H9 (cell line): Measurements from ENCODE around the gene CMYA5. TPM values are rescaled to one million over a fixed set of nuclear protein-coding genes. Genes with fewer than 3 reads are reported as not detected.

Experiments
- DNase-seq: peaks from one replicate; pipeline ENCODE4 v3.0.0-alpha.2; 2017
- H2AFZ ChIP-seq: one replicate; pipeline ENCODE4 v1.6.1; 2013; ENCODE audit warnings: mild to moderate bottlenecking, low read length, control low read depth, moderate library complexity
- H2AK5ac ChIP-seq: 2 replicates; pipeline ENCODE4 v1.6.1; 2013; ENCODE audit warnings: low read length, control low read depth, mixed read lengths; ENCODE audit not compliant: insufficient read length
- H2BK120ac ChIP-seq: one replicate; pipeline ENCODE4 v1.6.1; 2013; ENCODE audit warnings: low read depth, mild to moderate bottlenecking, low read length, control low read depth, inconsistent platforms; ENCODE audit not compliant: poor library complexity, severe bottlenecking
- H2BK12ac ChIP-seq: 2 replicates; pipeline ENCODE4 v1.6.1; 2013; ENCODE audit warnings: low read length, control low read depth, mixed read lengths, low read depth; ENCODE audit not compliant: insufficient read length
- H2BK15ac ChIP-seq: 2 replicates; pipeline ENCODE4 v1.6.1; 2013; ENCODE audit warnings: low read depth, low read length, control low read depth
- H2BK20ac ChIP-seq: one replicate; pipeline ENCODE4 v1.6.1; 2013; ENCODE audit warnings: low read depth, mild to moderate bottlenecking, low read length, control low read depth, inconsistent platforms; ENCODE audit not compliant: poor library complexity, severe bottlenecking
- H2BK5ac ChIP-seq: 2 replicates; pipeline ENCODE4 v1.6.1; 2013; ENCODE audit warnings: low read length, control low read depth, mixed read lengths; ENCODE audit not compliant: insufficient read length
- H3K14ac ChIP-seq: 2 replicates; pipeline ENCODE4 v1.6.1; 2013; ENCODE audit warnings: low read length, control low read depth; ENCODE audit not compliant: insufficient read depth
- H3K18ac ChIP-seq: 2 replicates; pipeline ENCODE4 v1.6.1; 2013; ENCODE audit warnings: low read depth, mild to moderate bottlenecking, mixed read lengths, low read length, control low read depth; ENCODE audit not compliant: insufficient read length
- H3K23ac ChIP-seq: 2 replicates; pipeline ENCODE4 v1.6.1; 2013; ENCODE audit warnings: low read length, control low read depth, mixed read lengths, low read depth; ENCODE audit not compliant: insufficient read length
- H3K23me2 ChIP-seq: 2 replicates; pipeline ENCODE4 v1.6.1; 2013; ENCODE audit warnings: low read depth, mild to moderate bottlenecking, mixed read lengths, low read length, control low read depth; ENCODE audit not compliant: insufficient read length, poor library complexity, severe bottlenecking
- H3K27ac ChIP-seq: 2 replicates; pipeline ENCODE4 v1.5.1; 2013; ENCODE audit warnings: low read length, control low read depth, mixed read lengths, low read depth; ENCODE audit not compliant: insufficient read length
- H3K27me3 ChIP-seq: 2 replicates; pipeline ENCODE4 v1.6.1; 2013; ENCODE audit warnings: low read length, control low read depth, inconsistent platforms; ENCODE audit not compliant: insufficient read depth
- H3K4ac ChIP-seq: 2 replicates; pipeline ENCODE4 v1.6.1; 2013; ENCODE audit warnings: low read depth, mild to moderate bottlenecking, control low read depth, inconsistent platforms, low read length, moderate library complexity
- H3K4me1 ChIP-seq: 2 replicates; pipeline ENCODE4 v1.6.1; 2013; ENCODE audit warnings: low read length, control low read depth, inconsistent platforms; ENCODE audit not compliant: insufficient read depth
- H3K4me2 ChIP-seq: 2 replicates; pipeline ENCODE4 v1.6.1; 2013; ENCODE audit warnings: low read length, control low read depth, mixed read lengths; ENCODE audit not compliant: insufficient read length, insufficient read depth
- H3K56ac ChIP-seq: 2 replicates; pipeline ENCODE4 v1.6.1; 2013; ENCODE audit warnings: low read depth, mild to moderate bottlenecking, mixed read lengths, low read length, control low read depth; ENCODE audit not compliant: insufficient read length
- H3K79me1 ChIP-seq: 2 replicates; pipeline ENCODE4 v1.6.1; 2013; ENCODE audit warnings: low read depth, mild to moderate bottlenecking, moderate library complexity, low read length, control low read depth, inconsistent platforms; ENCODE audit not compliant: insufficient read depth, poor library complexity, severe bottlenecking
- H3K79me2 ChIP-seq: 2 replicates; pipeline ENCODE4 v1.6.1; 2013; ENCODE audit warnings: low read length, control low read depth, inconsistent platforms; ENCODE audit not compliant: insufficient read depth
- H3K9ac ChIP-seq: 2 replicates; pipeline ENCODE4 v1.6.1; 2013; ENCODE audit warnings: low read length, control low read depth, mixed read lengths; ENCODE audit not compliant: insufficient read length; ENCODE audit errors: extremely low read depth
- H3K9me3 ChIP-seq: one replicate; pipeline ENCODE4 v1.6.1; 2013; ENCODE audit warnings: low read depth, low read length, inconsistent platforms; ENCODE audit not compliant: control insufficient read depth
- H3T11ph ChIP-seq: one replicate; pipeline ENCODE4 v1.6.1; 2013; ENCODE audit warnings: mild to moderate bottlenecking, low read length, control low read depth, inconsistent platforms
- H4K20me1 ChIP-seq: one replicate; pipeline ENCODE4 v1.6.1; 2013; ENCODE audit not compliant: control insufficient read depth, insufficient read length, insufficient read depth
- H4K5ac ChIP-seq: 2 replicates; pipeline ENCODE4 v1.6.1; 2013; ENCODE audit warnings: low read depth, mild to moderate bottlenecking, mixed read lengths, low read length, control low read depth; ENCODE audit not compliant: insufficient read length
- H4K8ac ChIP-seq: replicated peaks from 2 replicates; pipeline ENCODE4 v1.6.1; 2013; ENCODE audit warnings: low read length, control low read depth, mixed read lengths, low read depth; ENCODE audit not compliant: insufficient read length
- H4K91ac ChIP-seq: 2 replicates; pipeline ENCODE4 v1.6.1; 2013; ENCODE audit warnings: low read depth, mild to moderate bottlenecking, moderate library complexity, mixed read lengths, low read length, control low read depth; ENCODE audit not compliant: insufficient read length
- H3K27ac Mint-ChIP-seq, 3 experiments: 2 replicates in 2 of 3; 3 replicates in 1 of 3; pipeline ENCODE4 v1.8.0; 2020 to 2021; ENCODE audit warnings: mixed read lengths in 3 of 3, mild to moderate bottlenecking in 1 of 3, moderate library complexity in 1 of 3
- H3K27me3 Mint-ChIP-seq: 2 replicates; pipeline ENCODE4 v1.8.0; 2021; ENCODE audit warnings: low read depth, mild to moderate bottlenecking, moderate library complexity, mixed read lengths
- H3K36me3 Mint-ChIP-seq, 3 experiments: 2 replicates in 2 of 3; 3 replicates in 1 of 3; pipeline ENCODE4 v1.8.0; 2020 to 2021; ENCODE audit warnings: low read depth in 3 of 3, mixed read lengths in 3 of 3; ENCODE audit not compliant: insufficient read depth in 1 of 3
- H3K4me1 Mint-ChIP-seq, 2 experiments: 2 replicates each; pipeline ENCODE4 v1.8.0; 2020; ENCODE audit warnings: mixed read lengths in 2 of 2
- H3K4me3 Mint-ChIP-seq, 2 experiments: 2 replicates in 1 of 2; 3 replicates in 1 of 2; pipeline ENCODE4 v1.8.0; 2020 to 2021; ENCODE audit warnings: mild to moderate bottlenecking in 2 of 2, mixed read lengths in 2 of 2, moderate library complexity in 1 of 2
- H3K9me3 Mint-ChIP-seq, 2 experiments: 2 replicates in 1 of 2; 3 replicates in 1 of 2; pipeline ENCODE4 v1.8.0; 2020; ENCODE audit warnings: mild to moderate bottlenecking in 2 of 2, mixed read lengths in 2 of 2, moderate library complexity in 1 of 2
- CTCF ChIP-seq: fragments of 200-600 bp; sonication (generic); conservative IDR thresholded peaks from 3 replicates; pipeline ENCODE4 v1.8.0; 2021; ENCODE audit warnings: antibody characterized with exemption, mild to moderate bottlenecking
- WGBS: extraction: QIAGEN DNeasy Blood & Tissue Kit; methylation state at CpG from one replicate; pipeline ENCODE4 v1.1.7; 2013; ENCODE audit warnings: missing lambda C conversion rate, low lambda C conversion rate, mixed read lengths; ENCODE audit not compliant: insufficient read length; ENCODE audit errors: extremely low coverage; 5-methylcytosine and 5-hydroxymethylcytosine counted together
- total RNA-seq: library from RNA; stranded (reverse); gene quantifications from 2 replicates; pipeline ENCODE4 v1.2.1, GENCODE V29; 2021

CMYA5 gene
- total RNA-seq, 1 experiment from 2014 or later = 1.8 TPM

GRCh38 chr5:79787448-79787847 lies 97.8 kb downstream of the CMYA5 start:
- no peaks in the 10 kb centered on the region for H4K20me1 ChIP-seq
- no peak for TF ChIP-seq CTCF
- no peak overlapping the region for H3K4me2 ChIP-seq
- no peaks in the 10 kb centered on the region for H3K9me3 ChIP-seq
- no peak overlapping the region for H3K4ac ChIP-seq
- no peak overlapping the region for H3K27ac ChIP-seq
- no peak overlapping the region for H4K8ac ChIP-seq
- H3K4me3 Mint-ChIP-seq = no peak overlapping the region
- no peak overlapping the region for H3K27ac Mint-ChIP-seq
- H3K4me1 Mint-ChIP-seq = peaks cover 4 to 8% of the 10 kb centered on the region in 2 experiments; a peak in 3 of 4 replicates
- no peak overlapping the region for H2BK120ac ChIP-seq
- no peak overlapping the region for H3K9ac ChIP-seq
- no peak overlapping the region for H3K23ac ChIP-seq
- no CpG with 5 or more reads among the region's 1 CpG for WGBS
- H3K23me2 ChIP-seq = no peaks in the 10 kb centered on the region
- peaks cover 2 to 4% of the 10 kb centered on the region in 2 experiments; a peak in 2 of 5 replicates for H3K9me3 Mint-ChIP-seq
- no peak overlapping the region for H2BK15ac ChIP-seq
- H3K79me2 ChIP-seq = no peaks in the 10 kb centered on the region
- H2AK5ac ChIP-seq = no peak overlapping the region
- no peak overlapping the region for H2BK12ac ChIP-seq
- no peak overlapping the region for H4K91ac ChIP-seq
- H2BK5ac ChIP-seq = no peak overlapping the region
- H3K4me1 ChIP-seq = no peaks in the 10 kb centered on the region
- H3K36me3 Mint-ChIP-seq = peaks cover 0 to 10% (median 0%) of the 10 kb centered on the region in 3 experiments; a peak in 2 of 7 replicates
- no peaks in the 10 kb centered on the region for H3K27me3 ChIP-seq
- no peak overlapping the region for H3K18ac ChIP-seq
- H3K27me3 Mint-ChIP-seq = peaks cover 1% of the 10 kb centered on the region
- no peak for DNase-seq
- H2BK20ac ChIP-seq = no peak overlapping the region
- H3K56ac ChIP-seq = no peak overlapping the region
- no peak overlapping the region for H3T11ph ChIP-seq
- no peak overlapping the region for H2AFZ ChIP-seq
- H3K14ac ChIP-seq = no peak overlapping the region
- no peak overlapping the region for H4K5ac ChIP-seq
- no peaks in the 10 kb centered on the region for H3K79me1 ChIP-seq
